Kidney epithelial cell (primary cell): ENCODE data around the gene RABGAP1L. TPM values are rescaled to one million over a fixed set of nuclear protein-coding genes. Genes with fewer than 3 reads are reported as not detected.

Source experiments
- DNase-seq: peaks from one replicate; pipeline ENCODE4 v3.0.0-alpha.2; 2010; ENCODE audit warnings: low read depth
- H3K27me3 ChIP-seq: 2 replicates; pipeline ENCODE4 v1.6.0; 2011; ENCODE audit warnings: low read length; ENCODE audit not compliant: control insufficient read depth, insufficient read depth
- H3K36me3 ChIP-seq: 2 replicates; pipeline ENCODE4 v1.5.1; 2011; ENCODE audit warnings: low read length; ENCODE audit not compliant: control insufficient read depth, insufficient read depth
- H3K4me3 ChIP-seq: 2 replicates; pipeline ENCODE4 v1.5.1; 2011; ENCODE audit warnings: low read depth, mild to moderate bottlenecking, control low read depth, low read length
- total RNA-seq: library from RNA; depleted of rRNA; stranded (reverse); fragments of >200 nt; gene quantifications from 2 replicates; pipeline ENCODE4 v1.2.3, GENCODE V29; 2015
- TF ChIP-seq, protein P1 (sequence below): IDR thresholded peaks from 2 replicates; pipeline ENCODE4 v1.5.1; 2011; ENCODE audit warnings: mild to moderate bottlenecking, moderate library complexity, low read length, control low read depth, inconsistent platforms; ENCODE audit not compliant: insufficient read depth, poor library complexity, severe bottlenecking

Gene RABGAP1L
- total RNA-seq, 1 donor from 2014 or later: 22.1 TPM

DNA sequence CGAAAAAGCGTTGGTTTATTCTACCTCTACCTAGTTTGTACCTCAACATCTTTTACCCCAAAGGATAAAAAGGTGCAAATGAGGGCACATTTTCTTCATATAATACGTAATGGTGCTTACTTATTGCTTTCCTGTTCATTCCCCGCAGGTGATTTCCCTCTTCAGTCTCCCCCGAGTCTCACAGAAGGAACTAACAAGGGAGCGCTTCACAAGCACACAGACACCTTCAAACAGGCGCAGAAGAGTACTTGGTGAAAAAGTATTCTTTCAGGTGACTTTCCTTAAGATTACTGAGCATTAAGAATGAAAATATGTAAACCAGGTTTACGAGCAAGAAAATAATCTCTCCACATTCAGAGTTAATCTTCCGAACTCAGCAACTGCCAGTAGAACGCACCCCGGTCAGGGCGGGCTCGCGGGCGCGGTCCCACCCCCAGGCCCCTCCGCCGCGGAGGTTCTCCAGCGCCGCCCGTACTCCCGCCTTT lies 511 bp upstream of the RABGAP1L start:
- TF ChIP-seq, protein P1, sequence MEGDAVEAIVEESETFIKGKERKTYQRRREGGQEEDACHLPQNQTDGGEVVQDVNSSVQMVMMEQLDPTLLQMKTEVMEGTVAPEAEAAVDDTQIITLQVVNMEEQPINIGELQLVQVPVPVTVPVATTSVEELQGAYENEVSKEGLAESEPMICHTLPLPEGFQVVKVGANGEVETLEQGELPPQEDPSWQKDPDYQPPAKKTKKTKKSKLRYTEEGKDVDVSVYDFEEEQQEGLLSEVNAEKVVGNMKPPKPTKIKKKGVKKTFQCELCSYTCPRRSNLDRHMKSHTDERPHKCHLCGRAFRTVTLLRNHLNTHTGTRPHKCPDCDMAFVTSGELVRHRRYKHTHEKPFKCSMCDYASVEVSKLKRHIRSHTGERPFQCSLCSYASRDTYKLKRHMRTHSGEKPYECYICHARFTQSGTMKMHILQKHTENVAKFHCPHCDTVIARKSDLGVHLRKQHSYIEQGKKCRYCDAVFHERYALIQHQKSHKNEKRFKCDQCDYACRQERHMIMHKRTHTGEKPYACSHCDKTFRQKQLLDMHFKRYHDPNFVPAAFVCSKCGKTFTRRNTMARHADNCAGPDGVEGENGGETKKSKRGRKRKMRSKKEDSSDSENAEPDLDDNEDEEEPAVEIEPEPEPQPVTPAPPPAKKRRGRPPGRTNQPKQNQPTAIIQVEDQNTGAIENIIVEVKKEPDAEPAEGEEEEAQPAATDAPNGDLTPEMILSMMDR: no peak
- H3K27me3 ChIP-seq: no peaks in the 10 kb centered on the region
- H3K36me3 ChIP-seq: no peaks in the 10 kb centered on the region
- no peak for DNase-seq
- H3K4me3 ChIP-seq: peak overlapping the region; percentile 94

DNA sequence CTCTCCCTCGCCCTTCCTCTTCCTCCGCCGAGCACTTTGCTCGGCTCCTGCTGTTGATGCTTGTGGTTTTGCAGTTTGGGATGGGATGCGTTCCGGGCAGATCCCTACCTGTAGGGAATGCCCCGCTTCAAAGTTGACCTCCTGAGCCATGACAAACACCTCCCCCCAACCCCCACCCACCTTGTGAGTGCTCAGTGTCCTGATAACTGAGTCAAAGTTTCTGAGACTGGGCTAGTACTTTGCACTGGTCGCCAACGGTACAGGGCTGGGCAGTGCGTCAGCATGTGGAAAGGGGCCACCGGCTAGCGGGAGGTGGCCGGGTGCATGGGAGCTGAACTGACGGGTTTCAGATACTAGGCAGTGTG lies 771 bp downstream of the RABGAP1L start:
- H3K27me3 ChIP-seq: no peaks in the 10 kb centered on the region
- TF ChIP-seq, protein P1: no peak
- H3K4me3 ChIP-seq: peak overlapping the region; percentile 94
- H3K36me3 ChIP-seq: no peaks in the 10 kb centered on the region
- peak; percentile 18 for DNase-seq

DNA sequence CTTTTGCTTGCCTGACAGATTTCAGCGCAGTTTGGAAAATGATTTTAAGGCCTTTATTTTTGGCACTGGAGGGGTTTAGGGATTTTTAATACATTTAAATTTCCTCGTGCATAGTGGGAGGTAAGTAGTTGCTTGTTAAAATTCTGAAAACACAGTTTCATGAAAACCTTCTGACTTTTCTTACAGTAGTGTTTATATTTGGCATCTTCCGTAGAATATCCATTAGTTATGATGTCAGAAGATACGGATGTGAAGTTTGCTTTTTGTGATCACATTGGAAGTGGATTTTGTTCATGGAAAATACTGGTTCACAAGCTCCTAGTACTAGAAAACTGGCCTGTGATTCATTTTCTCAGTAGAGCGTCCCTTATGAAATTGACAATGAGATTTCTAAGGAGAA lies 1.3 kb downstream of the RABGAP1L start:
- TF ChIP-seq, protein P1: no peak
- no peak for DNase-seq
- no peaks in the 10 kb centered on the region for H3K36me3 ChIP-seq
- no peaks in the 10 kb centered on the region for H3K27me3 ChIP-seq
- H3K4me3 ChIP-seq: peak overlapping the region; percentile 94

DNA sequence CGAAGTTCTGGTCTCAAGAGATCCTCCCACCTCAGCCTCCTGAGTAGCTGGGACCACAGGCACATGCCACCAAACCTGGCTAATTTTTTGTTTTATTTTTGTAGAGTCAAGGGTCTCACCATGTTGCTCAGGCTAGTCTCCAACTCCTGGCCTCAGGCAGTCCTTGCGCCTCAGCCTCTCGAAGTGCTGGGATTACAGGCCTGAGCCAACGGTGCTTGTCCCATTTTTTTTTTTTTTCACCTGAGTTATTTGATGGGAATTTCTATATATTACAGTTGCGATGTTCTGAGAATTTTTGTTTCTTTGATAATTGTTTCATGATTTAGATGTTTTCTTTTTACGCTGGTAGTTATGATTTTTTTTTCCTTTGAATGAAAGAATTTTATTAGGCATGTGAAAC lies 2.5 kb downstream of the RABGAP1L start:
- no peak for DNase-seq
- Histone ChIP-seq H3K27me3 (no peaks in the 10 kb centered on the region), H3K36me3 (no peaks in the 10 kb centered on the region), H3K4me3 (no peak overlapping the region)
- TF ChIP-seq, protein P1: no peak

DNA sequence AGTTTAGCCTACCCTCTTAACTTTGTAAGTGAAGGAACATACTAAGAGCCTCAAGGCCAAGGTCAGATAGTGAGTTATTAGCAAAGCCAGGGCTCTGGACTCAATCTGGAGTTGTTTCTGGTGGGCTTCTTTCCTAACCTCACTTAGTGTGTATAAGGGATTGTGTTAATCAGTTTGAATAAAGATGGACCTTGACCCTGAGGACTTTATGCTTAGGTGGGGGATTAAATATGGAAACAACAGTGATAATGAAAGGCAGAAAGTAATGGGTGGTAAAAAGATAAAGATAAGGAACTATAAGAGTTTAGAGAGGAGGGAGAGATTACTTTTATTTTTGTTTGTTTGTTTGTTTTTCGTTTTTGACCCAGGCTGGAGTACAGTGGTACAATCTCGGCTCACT lies 5.5 kb downstream of the RABGAP1L start:
- TF ChIP-seq, protein P1: no peak
- no peak overlapping the region for H3K4me3 ChIP-seq

DNA sequence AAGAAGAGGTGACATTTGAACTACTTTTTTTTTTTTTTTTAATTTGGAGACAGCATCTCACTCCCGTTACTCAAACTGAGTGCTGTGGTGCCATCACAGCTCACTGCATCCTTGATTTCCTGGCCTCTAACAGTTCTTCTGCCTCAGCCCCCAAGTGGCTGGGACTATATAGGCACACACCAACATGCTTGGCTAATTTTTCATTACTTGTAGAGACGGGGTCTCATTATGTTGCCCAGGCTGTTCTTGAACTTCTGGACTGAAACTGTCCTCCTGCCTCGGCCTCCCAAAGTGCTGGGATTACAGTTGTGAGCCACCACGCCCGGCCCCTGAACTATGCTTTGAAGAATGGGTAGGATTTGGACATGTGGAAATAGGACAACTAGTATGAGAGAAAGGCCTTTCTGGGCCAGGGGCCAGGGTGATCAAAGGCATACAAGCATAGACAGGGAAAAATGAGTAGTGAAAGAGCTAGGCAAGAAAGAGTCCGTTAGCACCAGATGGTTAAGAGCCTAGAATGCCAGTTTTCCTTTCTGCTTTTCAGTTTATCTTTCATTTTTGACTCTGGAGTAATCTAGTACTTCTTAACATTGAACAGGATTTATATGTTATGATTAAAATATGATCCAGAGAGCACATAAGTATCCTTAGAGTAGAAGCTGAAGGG lies 6.3 kb downstream of the RABGAP1L start:
- no peaks in the 10 kb centered on the region for H3K27me3 ChIP-seq
- TF ChIP-seq, protein P1: no peak
- H3K4me3 ChIP-seq: no peak overlapping the region
- no peaks in the 10 kb centered on the region for H3K36me3 ChIP-seq
- DNase-seq: no peak

More for the DNA sequence above, 5.5 kb downstream of the RABGAP1L start:
- no peaks in the 10 kb centered on the region for H3K36me3 ChIP-seq
- DNase-seq: no peak
- no peaks in the 10 kb centered on the region for H3K27me3 ChIP-seq
